H9 (cell line): ENCODE data around the gene HEG1. TPM values are rescaled to one million over a fixed set of nuclear protein-coding genes. Genes with fewer than 3 reads are reported as not detected.

Experiments
- DNase-seq: peaks from one replicate; pipeline ENCODE4 v3.0.0-alpha.2; 2017
- H2AFZ ChIP-seq: one replicate; pipeline ENCODE4 v1.6.1; 2013; ENCODE audit warnings: mild to moderate bottlenecking, low read length, control low read depth, moderate library complexity
- H2AK5ac ChIP-seq: 2 replicates; pipeline ENCODE4 v1.6.1; 2013; ENCODE audit warnings: low read length, control low read depth, mixed read lengths; ENCODE audit not compliant: insufficient read length
- H2BK120ac ChIP-seq: one replicate; pipeline ENCODE4 v1.6.1; 2013; ENCODE audit warnings: low read depth, mild to moderate bottlenecking, low read length, control low read depth, inconsistent platforms; ENCODE audit not compliant: poor library complexity, severe bottlenecking
- H2BK12ac ChIP-seq: 2 replicates; pipeline ENCODE4 v1.6.1; 2013; ENCODE audit warnings: low read length, control low read depth, mixed read lengths, low read depth; ENCODE audit not compliant: insufficient read length
- H2BK15ac ChIP-seq: 2 replicates; pipeline ENCODE4 v1.6.1; 2013; ENCODE audit warnings: low read depth, low read length, control low read depth
- H2BK20ac ChIP-seq: one replicate; pipeline ENCODE4 v1.6.1; 2013; ENCODE audit warnings: low read depth, mild to moderate bottlenecking, low read length, control low read depth, inconsistent platforms; ENCODE audit not compliant: poor library complexity, severe bottlenecking
- H2BK5ac ChIP-seq: 2 replicates; pipeline ENCODE4 v1.6.1; 2013; ENCODE audit warnings: low read length, control low read depth, mixed read lengths; ENCODE audit not compliant: insufficient read length
- H3K14ac ChIP-seq: 2 replicates; pipeline ENCODE4 v1.6.1; 2013; ENCODE audit warnings: low read length, control low read depth; ENCODE audit not compliant: insufficient read depth
- H3K18ac ChIP-seq: 2 replicates; pipeline ENCODE4 v1.6.1; 2013; ENCODE audit warnings: low read depth, mild to moderate bottlenecking, mixed read lengths, low read length, control low read depth; ENCODE audit not compliant: insufficient read length
- H3K23ac ChIP-seq: 2 replicates; pipeline ENCODE4 v1.6.1; 2013; ENCODE audit warnings: low read length, control low read depth, mixed read lengths, low read depth; ENCODE audit not compliant: insufficient read length
- H3K23me2 ChIP-seq: 2 replicates; pipeline ENCODE4 v1.6.1; 2013; ENCODE audit warnings: low read depth, mild to moderate bottlenecking, mixed read lengths, low read length, control low read depth; ENCODE audit not compliant: insufficient read length, poor library complexity, severe bottlenecking
- H3K27ac ChIP-seq: 2 replicates; pipeline ENCODE4 v1.5.1; 2013; ENCODE audit warnings: low read length, control low read depth, mixed read lengths, low read depth; ENCODE audit not compliant: insufficient read length
- H3K27me3 ChIP-seq: 2 replicates; pipeline ENCODE4 v1.6.1; 2013; ENCODE audit warnings: low read length, control low read depth, inconsistent platforms; ENCODE audit not compliant: insufficient read depth
- H3K4ac ChIP-seq: 2 replicates; pipeline ENCODE4 v1.6.1; 2013; ENCODE audit warnings: low read depth, mild to moderate bottlenecking, control low read depth, inconsistent platforms, low read length, moderate library complexity
- H3K4me1 ChIP-seq: 2 replicates; pipeline ENCODE4 v1.6.1; 2013; ENCODE audit warnings: low read length, control low read depth, inconsistent platforms; ENCODE audit not compliant: insufficient read depth
- H3K4me2 ChIP-seq: 2 replicates; pipeline ENCODE4 v1.6.1; 2013; ENCODE audit warnings: low read length, control low read depth, mixed read lengths; ENCODE audit not compliant: insufficient read length, insufficient read depth
- H3K56ac ChIP-seq: 2 replicates; pipeline ENCODE4 v1.6.1; 2013; ENCODE audit warnings: low read depth, mild to moderate bottlenecking, mixed read lengths, low read length, control low read depth; ENCODE audit not compliant: insufficient read length
- H3K79me1 ChIP-seq: 2 replicates; pipeline ENCODE4 v1.6.1; 2013; ENCODE audit warnings: low read depth, mild to moderate bottlenecking, moderate library complexity, low read length, control low read depth, inconsistent platforms; ENCODE audit not compliant: insufficient read depth, poor library complexity, severe bottlenecking
- H3K79me2 ChIP-seq: 2 replicates; pipeline ENCODE4 v1.6.1; 2013; ENCODE audit warnings: low read length, control low read depth, inconsistent platforms; ENCODE audit not compliant: insufficient read depth
- H3K9ac ChIP-seq: 2 replicates; pipeline ENCODE4 v1.6.1; 2013; ENCODE audit warnings: low read length, control low read depth, mixed read lengths; ENCODE audit not compliant: insufficient read length; ENCODE audit errors: extremely low read depth
- H3K9me3 ChIP-seq: one replicate; pipeline ENCODE4 v1.6.1; 2013; ENCODE audit warnings: low read depth, low read length, inconsistent platforms; ENCODE audit not compliant: control insufficient read depth
- H3T11ph ChIP-seq: one replicate; pipeline ENCODE4 v1.6.1; 2013; ENCODE audit warnings: mild to moderate bottlenecking, low read length, control low read depth, inconsistent platforms
- H4K20me1 ChIP-seq: one replicate; pipeline ENCODE4 v1.6.1; 2013; ENCODE audit not compliant: control insufficient read depth, insufficient read length, insufficient read depth
- H4K5ac ChIP-seq: 2 replicates; pipeline ENCODE4 v1.6.1; 2013; ENCODE audit warnings: low read depth, mild to moderate bottlenecking, mixed read lengths, low read length, control low read depth; ENCODE audit not compliant: insufficient read length
- H4K8ac ChIP-seq: replicated peaks from 2 replicates; pipeline ENCODE4 v1.6.1; 2013; ENCODE audit warnings: low read length, control low read depth, mixed read lengths, low read depth; ENCODE audit not compliant: insufficient read length
- H4K91ac ChIP-seq: 2 replicates; pipeline ENCODE4 v1.6.1; 2013; ENCODE audit warnings: low read depth, mild to moderate bottlenecking, moderate library complexity, mixed read lengths, low read length, control low read depth; ENCODE audit not compliant: insufficient read length
- H3K27ac Mint-ChIP-seq, 3 experiments: 2 replicates in 2 of 3; 3 replicates in 1 of 3; pipeline ENCODE4 v1.8.0; 2020 to 2021; ENCODE audit warnings: mixed read lengths in 3 of 3, mild to moderate bottlenecking in 1 of 3, moderate library complexity in 1 of 3
- H3K27me3 Mint-ChIP-seq: 2 replicates; pipeline ENCODE4 v1.8.0; 2021; ENCODE audit warnings: low read depth, mild to moderate bottlenecking, moderate library complexity, mixed read lengths
- H3K36me3 Mint-ChIP-seq, 3 experiments: 2 replicates in 2 of 3; 3 replicates in 1 of 3; pipeline ENCODE4 v1.8.0; 2020 to 2021; ENCODE audit warnings: low read depth in 3 of 3, mixed read lengths in 3 of 3; ENCODE audit not compliant: insufficient read depth in 1 of 3
- H3K4me1 Mint-ChIP-seq, 2 experiments: 2 replicates each; pipeline ENCODE4 v1.8.0; 2020; ENCODE audit warnings: mixed read lengths in 2 of 2
- H3K4me3 Mint-ChIP-seq, 2 experiments: 2 replicates in 1 of 2; 3 replicates in 1 of 2; pipeline ENCODE4 v1.8.0; 2020 to 2021; ENCODE audit warnings: mild to moderate bottlenecking in 2 of 2, mixed read lengths in 2 of 2, moderate library complexity in 1 of 2
- H3K9me3 Mint-ChIP-seq, 2 experiments: 2 replicates in 1 of 2; 3 replicates in 1 of 2; pipeline ENCODE4 v1.8.0; 2020; ENCODE audit warnings: mild to moderate bottlenecking in 2 of 2, mixed read lengths in 2 of 2, moderate library complexity in 1 of 2
- CTCF ChIP-seq: fragments of 200-600 bp; sonication (generic); conservative IDR thresholded peaks from 3 replicates; pipeline ENCODE4 v1.8.0; 2021; ENCODE audit warnings: antibody characterized with exemption, mild to moderate bottlenecking
- WGBS: extraction: QIAGEN DNeasy Blood & Tissue Kit; methylation state at CpG from one replicate; pipeline ENCODE4 v1.1.7; 2013; ENCODE audit warnings: missing lambda C conversion rate, low lambda C conversion rate, mixed read lengths; ENCODE audit not compliant: insufficient read length; ENCODE audit errors: extremely low coverage; 5-methylcytosine and 5-hydroxymethylcytosine counted together
- total RNA-seq: library from RNA; stranded (reverse); gene quantifications from 2 replicates; pipeline ENCODE4 v1.2.1, GENCODE V29; 2021

Gene HEG1
- total RNA-seq, 1 experiment from 2014 or later: 10.3 TPM

GRCh38 chr3:124967964-124968363 is 87.8 kb downstream of the HEG1 start:
- no peaks in the 10 kb centered on the region for H3K79me2 ChIP-seq
- no peak overlapping the region for H2BK12ac ChIP-seq
- no peak overlapping the region for H3K4me2 ChIP-seq
- no peaks in the 10 kb centered on the region for H3K27me3 ChIP-seq
- H3K4ac ChIP-seq: no peak overlapping the region
- H4K5ac ChIP-seq: no peak overlapping the region
- Mint-ChIP-seq H3K27ac (no peak overlapping the region), H3K27me3 (no peaks in the 10 kb centered on the region), H3K4me1 (0 out of 4 replicates have a peak, but pooled peaks cover 0 to 6% of the 10 kb centered on the region in 2 experiments), H3K4me3 (no peak overlapping the region), H3K9me3 (no peaks in the 10 kb centered on the region), H3K36me3 (peaks cover 0 to 7% (median 0%) of the 10 kb centered on the region in 3 experiments; a peak in 3 of 7 replicates)
- H3K9ac ChIP-seq: no peak overlapping the region
- H2AFZ ChIP-seq: no peak overlapping the region
- H2BK120ac ChIP-seq: no peak overlapping the region
- H3K27ac ChIP-seq: no peak overlapping the region
- H3K79me1 ChIP-seq: no peaks in the 10 kb centered on the region
- no peaks in the 10 kb centered on the region for H3K23me2 ChIP-seq
- no peaks in the 10 kb centered on the region for H3K9me3 ChIP-seq
- H4K91ac ChIP-seq: no peak overlapping the region
- H3K23ac ChIP-seq: no peak overlapping the region
- no peak overlapping the region for H2BK5ac ChIP-seq
- no CpG with 5 or more reads among the region's 10 CpGs for WGBS
- H3K4me1 ChIP-seq: no peaks in the 10 kb centered on the region
- no peak for TF ChIP-seq CTCF
- no peak overlapping the region for H2BK15ac ChIP-seq
- H3K56ac ChIP-seq: no peak overlapping the region
- DNase-seq: no peak
- no peak overlapping the region for H3K18ac ChIP-seq
- H3K14ac ChIP-seq: no peak overlapping the region; the same call in 1 of the 2 replicates
- H2AK5ac ChIP-seq: no peak overlapping the region
- no peaks in the 10 kb centered on the region for H4K20me1 ChIP-seq
- H2BK20ac ChIP-seq: no peak overlapping the region
- no peak overlapping the region for H3T11ph ChIP-seq
- H4K8ac ChIP-seq: no peak overlapping the region
